ENCODE data around the gene CDHR2.

DNA sequence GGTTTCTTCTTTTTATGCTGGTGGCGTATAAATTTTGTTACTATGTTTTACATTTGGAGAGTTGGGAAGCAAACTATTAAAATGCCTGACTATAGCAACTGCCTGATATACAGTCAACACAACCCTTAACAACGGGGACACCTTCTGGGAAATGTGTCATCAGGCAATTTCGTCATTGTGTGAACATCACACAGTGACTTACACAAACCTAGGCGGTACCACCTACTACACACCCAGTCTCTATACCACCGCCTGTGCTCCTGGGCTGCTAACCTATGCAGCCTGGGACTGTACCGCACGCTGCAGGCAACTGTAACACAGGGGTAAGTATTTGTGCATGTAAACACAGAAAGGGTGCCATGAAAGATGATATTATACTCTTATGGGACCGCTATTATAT lies 1.3 kb upstream of the CDHR2 start:
- TF ChIP-seq, protein P1, sequence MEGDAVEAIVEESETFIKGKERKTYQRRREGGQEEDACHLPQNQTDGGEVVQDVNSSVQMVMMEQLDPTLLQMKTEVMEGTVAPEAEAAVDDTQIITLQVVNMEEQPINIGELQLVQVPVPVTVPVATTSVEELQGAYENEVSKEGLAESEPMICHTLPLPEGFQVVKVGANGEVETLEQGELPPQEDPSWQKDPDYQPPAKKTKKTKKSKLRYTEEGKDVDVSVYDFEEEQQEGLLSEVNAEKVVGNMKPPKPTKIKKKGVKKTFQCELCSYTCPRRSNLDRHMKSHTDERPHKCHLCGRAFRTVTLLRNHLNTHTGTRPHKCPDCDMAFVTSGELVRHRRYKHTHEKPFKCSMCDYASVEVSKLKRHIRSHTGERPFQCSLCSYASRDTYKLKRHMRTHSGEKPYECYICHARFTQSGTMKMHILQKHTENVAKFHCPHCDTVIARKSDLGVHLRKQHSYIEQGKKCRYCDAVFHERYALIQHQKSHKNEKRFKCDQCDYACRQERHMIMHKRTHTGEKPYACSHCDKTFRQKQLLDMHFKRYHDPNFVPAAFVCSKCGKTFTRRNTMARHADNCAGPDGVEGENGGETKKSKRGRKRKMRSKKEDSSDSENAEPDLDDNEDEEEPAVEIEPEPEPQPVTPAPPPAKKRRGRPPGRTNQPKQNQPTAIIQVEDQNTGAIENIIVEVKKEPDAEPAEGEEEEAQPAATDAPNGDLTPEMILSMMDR (IDR thresholded peaks at IDR 0.05; ENCODE audit: extremely low read depth in 1 of 2, insufficient read depth in 1 of 2, low read depth in 1 of 2, low read length in 2 of 2): no peak
- TF ChIP-seq POLR2AphosphoS5 (IDR thresholded peaks at IDR 0.05; ENCODE audit: insufficient read depth, low read depth, low read length): no peak
- no peak for TF ChIP-seq POLR2A (IDR thresholded peaks at IDR 0.05; ENCODE audit: low read depth, low read length)
- TF ChIP-seq EZH2 (IDR thresholded peaks at IDR 0.05; ENCODE audit: borderline replicate concordance, low read depth, low read length, severe bottlenecking): no peak
- TF ChIP-seq, protein P2, sequence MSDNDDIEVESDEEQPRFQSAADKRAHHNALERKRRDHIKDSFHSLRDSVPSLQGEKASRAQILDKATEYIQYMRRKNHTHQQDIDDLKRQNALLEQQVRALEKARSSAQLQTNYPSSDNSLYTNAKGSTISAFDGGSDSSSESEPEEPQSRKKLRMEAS (IDR thresholded peaks at IDR 0.05; ENCODE audit: insufficient read depth, insufficient read length): no peak
- TF ChIP-seq FOS (IDR thresholded peaks at IDR 0.05; ENCODE audit: borderline replicate concordance, insufficient read depth, low read length): no peak

Measured in endothelial cell of umbilical vein (primary cell).